ENCODE results near the gene PDE8A. TPM values are rescaled to one million over a fixed set of nuclear protein-coding genes. Genes with fewer than 3 reads are reported as not detected.

The PDE8A gene
- total RNA-seq, 1 experiment from 2014 or later: 40.0 TPM

DNA sequence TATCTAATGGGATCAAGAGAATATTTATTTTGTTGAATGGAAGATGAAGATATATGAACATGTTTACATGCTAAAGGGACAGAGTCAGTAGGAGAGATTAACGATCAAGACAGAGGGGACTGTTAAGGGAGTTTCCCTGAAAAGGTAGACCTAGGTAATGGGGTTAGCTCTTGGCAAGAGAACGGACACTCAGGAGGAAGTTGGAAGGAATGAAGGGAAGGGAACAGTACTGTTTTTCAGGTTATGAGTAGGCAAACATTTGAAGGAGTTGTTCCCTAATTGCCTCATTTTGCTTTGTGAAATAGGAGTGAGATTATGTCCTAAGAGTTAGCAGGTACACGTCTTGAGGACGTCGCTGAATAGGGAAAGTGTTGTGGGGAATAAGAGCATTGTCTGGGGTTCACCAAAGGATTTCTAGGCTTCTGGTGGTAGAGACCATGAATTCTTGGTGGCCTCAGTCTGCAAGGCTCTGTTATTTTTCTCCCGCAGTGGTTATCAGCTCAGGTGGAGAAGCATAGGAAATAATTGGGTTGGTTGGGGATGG, 41.3 kb downstream of the PDE8A start:
- TF ChIP-seq TCF7L2 (IDR thresholded peaks at IDR 0.05; ENCODE audit: low read depth, low read length) (no peak), CTCF (IDR thresholded peaks at IDR 0.05) (no peak), SIN3A (IDR thresholded peaks at IDR 0.05; ENCODE audit: borderline replicate concordance, insufficient read depth, low read depth, low read length) (no peak), POLR2AphosphoS5 (IDR thresholded peaks at IDR 0.05; ENCODE audit: low read depth, low read length) (no peak)
- TF ChIP-seq, protein P1, sequence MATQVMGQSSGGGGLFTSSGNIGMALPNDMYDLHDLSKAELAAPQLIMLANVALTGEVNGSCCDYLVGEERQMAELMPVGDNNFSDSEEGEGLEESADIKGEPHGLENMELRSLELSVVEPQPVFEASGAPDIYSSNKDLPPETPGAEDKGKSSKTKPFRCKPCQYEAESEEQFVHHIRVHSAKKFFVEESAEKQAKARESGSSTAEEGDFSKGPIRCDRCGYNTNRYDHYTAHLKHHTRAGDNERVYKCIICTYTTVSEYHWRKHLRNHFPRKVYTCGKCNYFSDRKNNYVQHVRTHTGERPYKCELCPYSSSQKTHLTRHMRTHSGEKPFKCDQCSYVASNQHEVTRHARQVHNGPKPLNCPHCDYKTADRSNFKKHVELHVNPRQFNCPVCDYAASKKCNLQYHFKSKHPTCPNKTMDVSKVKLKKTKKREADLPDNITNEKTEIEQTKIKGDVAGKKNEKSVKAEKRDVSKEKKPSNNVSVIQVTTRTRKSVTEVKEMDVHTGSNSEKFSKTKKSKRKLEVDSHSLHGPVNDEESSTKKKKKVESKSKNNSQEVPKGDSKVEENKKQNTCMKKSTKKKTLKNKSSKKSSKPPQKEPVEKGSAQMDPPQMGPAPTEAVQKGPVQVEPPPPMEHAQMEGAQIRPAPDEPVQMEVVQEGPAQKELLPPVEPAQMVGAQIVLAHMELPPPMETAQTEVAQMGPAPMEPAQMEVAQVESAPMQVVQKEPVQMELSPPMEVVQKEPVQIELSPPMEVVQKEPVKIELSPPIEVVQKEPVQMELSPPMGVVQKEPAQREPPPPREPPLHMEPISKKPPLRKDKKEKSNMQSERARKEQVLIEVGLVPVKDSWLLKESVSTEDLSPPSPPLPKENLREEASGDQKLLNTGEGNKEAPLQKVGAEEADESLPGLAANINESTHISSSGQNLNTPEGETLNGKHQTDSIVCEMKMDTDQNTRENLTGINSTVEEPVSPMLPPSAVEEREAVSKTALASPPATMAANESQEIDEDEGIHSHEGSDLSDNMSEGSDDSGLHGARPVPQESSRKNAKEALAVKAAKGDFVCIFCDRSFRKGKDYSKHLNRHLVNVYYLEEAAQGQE (IDR thresholded peaks at IDR 0.05; ENCODE audit: insufficient read depth in 1 of 2, low read depth in 2 of 2, low read length in 1 of 2): no peak
- no peaks in the 10 kb centered on the region for H3K27me3 ChIP-seq (ENCODE audit: control insufficient read depth, insufficient read depth, low read length)
- no peaks in the 10 kb centered on the region for H3K36me3 ChIP-seq (ENCODE audit: control insufficient read depth, insufficient read depth, low read length)
- intact Hi-C loops (cut with micrococcal nuclease; ENCODE audit: unreplicated experiment): no loop called here
- H3K4me1 ChIP-seq (ENCODE audit: control insufficient read depth, insufficient read depth, low read length): peaks cover 22% of the 10 kb centered on the region
- ChIA-PET POLR2A (no interaction called here), CTCF (no interaction called here)
- no peak overlapping the region for H3K27ac ChIP-seq (ENCODE audit: low read length)
- in situ Hi-C loops (cut with HindIII; ENCODE audit: low pct_unique_long_range_greater_than_20kb, low sequenced_read_pairs): no loop called here
- no peak overlapping the region for H3K4me3 ChIP-seq (ENCODE audit: low read depth in 2 of 2, low read length in 2 of 2)
- BruUV-seq (replicated peaks): no TSS peak
- no peaks in the 10 kb centered on the region for H3K9me3 ChIP-seq (ENCODE audit: control insufficient read depth, insufficient read depth, low read depth, low read length)
- DNase-seq (ENCODE audit: low read depth, low spot score) (no peak), ATAC-seq (no peak)

- no TSS peak for BruUV-seq (replicated peaks)
- CTCF ChIA-PET: no interaction called here
These were observed 42.3 kb downstream of the PDE8A start for GRCh38 chr15:85024003-85024402.

More at GRCh38 chr15:85024003-85024402, 42.3 kb downstream of the PDE8A start:
- ATAC-seq (no peak), DNase-seq (ENCODE audit: low read depth, low spot score) (no peak)
- Histone ChIP-seq H3K9me3 (ENCODE audit: control insufficient read depth, insufficient read depth, low read depth, low read length) (no peaks in the 10 kb centered on the region), H3K27me3 (ENCODE audit: control insufficient read depth, insufficient read depth, low read length) (no peaks in the 10 kb centered on the region), H3K27ac (ENCODE audit: low read length) (no peak overlapping the region), H3K4me1 (ENCODE audit: control insufficient read depth, insufficient read depth, low read length) (peaks cover 22% of the 10 kb centered on the region), H3K4me3 (ENCODE audit: low read depth in 2 of 2, low read length in 2 of 2) (no peak overlapping the region), H3K36me3 (ENCODE audit: control insufficient read depth, insufficient read depth, low read length) (no peaks in the 10 kb centered on the region)
- in situ Hi-C loops (cut with HindIII; ENCODE audit: low pct_unique_long_range_greater_than_20kb, low sequenced_read_pairs): no loop called here
- POLR2A ChIA-PET: no interaction called here
- intact Hi-C loops (cut with micrococcal nuclease; ENCODE audit: unreplicated experiment): no loop called here
- TF ChIP-seq CTCF (IDR thresholded peaks at IDR 0.05) (no peak), POLR2AphosphoS5 (IDR thresholded peaks at IDR 0.05; ENCODE audit: low read depth, low read length) (no peak), TCF7L2 (IDR thresholded peaks at IDR 0.05; ENCODE audit: low read depth, low read length) (no peak), SIN3A (IDR thresholded peaks at IDR 0.05; ENCODE audit: borderline replicate concordance, insufficient read depth, low read depth, low read length) (no peak)
- TF ChIP-seq, protein P1 (IDR thresholded peaks at IDR 0.05; ENCODE audit: insufficient read depth in 1 of 2, low read depth in 2 of 2, low read length in 1 of 2): no peak
